GM18520 (cell line): ENCODE measurements around the gene FERMT1.
"Not testable (repeated sequence)": the region's sequence is repeated elsewhere in the genome, so short reads cannot be mapped to it uniquely, and the experiment has no call there.

Source experiments
- ATAC-seq: cut with Tn5 transposase; IDR thresholded peaks from one replicate; pipeline ENCODE4 v1.9.1; 2021; ENCODE audit not compliant: unreplicated experiment

Gene FERMT1

GRCh38 chr20:6070829-6071695 lies 51.8 kb downstream of the FERMT1 start:
- no peak for ATAC-seq

DNA sequence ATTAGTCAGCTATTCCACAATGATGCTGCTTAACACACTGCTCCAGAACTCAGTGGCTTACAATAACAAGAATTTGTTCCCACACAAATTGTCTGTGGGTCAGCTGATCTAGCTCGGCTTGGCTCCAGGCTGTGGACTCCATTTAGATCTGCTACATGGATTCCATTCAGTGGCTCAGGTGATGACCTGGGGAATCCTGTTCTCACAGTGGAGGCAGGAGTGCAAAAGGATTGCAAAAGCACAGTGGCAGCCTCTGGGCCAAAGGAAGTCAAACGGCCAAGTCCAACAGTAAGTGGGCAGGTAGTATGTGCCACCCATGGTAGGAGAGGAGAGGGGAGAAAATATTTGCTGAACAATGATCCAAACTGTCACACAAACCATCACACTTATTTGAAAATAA lies 53.2 kb downstream of the FERMT1 start:
- no peak for ATAC-seq

- ATAC-seq: no peak
These were observed 55.0 kb downstream of the FERMT1 start for GRCh38 chr20:6067763-6068318.

DNA sequence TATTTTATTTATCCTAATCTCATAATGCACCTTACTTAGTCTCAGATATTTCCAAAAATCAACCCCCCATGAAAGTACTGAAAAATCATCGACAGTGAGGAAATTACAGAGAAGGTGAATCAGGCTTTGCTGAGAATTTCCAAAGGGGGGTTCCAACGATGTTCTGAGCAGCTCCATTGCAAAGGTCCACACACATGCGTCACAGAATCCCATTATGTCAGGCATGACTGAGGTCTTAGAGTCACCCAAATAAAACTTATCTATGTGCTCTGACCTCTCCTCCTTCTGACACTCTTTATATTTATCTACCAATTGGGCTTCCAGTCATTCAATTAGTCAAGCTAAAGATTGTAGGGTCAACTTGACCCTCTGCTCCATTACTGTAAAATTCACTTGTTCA lies 56.2 kb downstream of the FERMT1 start:
- ATAC-seq: no peak

DNA sequence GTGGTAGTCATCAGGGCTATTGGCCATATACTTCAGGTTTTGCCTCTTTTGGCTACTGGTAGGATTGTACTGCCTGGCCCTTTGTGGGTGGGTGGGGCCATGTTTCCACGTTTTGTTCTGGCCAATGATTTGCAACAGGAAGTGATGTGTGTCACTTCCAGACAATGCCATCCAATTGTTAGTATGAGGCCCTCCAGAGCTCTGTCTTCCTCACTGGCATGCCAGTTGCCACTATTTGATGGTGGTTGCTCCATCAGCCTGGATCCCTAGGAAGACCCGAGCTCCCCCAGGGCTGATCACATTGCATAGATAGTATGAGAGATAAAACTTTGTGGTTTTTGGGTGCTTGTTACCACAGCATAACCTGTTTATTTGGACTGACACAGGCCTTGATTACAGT lies 61.3 kb downstream of the FERMT1 start:
- no peak for ATAC-seq

DNA sequence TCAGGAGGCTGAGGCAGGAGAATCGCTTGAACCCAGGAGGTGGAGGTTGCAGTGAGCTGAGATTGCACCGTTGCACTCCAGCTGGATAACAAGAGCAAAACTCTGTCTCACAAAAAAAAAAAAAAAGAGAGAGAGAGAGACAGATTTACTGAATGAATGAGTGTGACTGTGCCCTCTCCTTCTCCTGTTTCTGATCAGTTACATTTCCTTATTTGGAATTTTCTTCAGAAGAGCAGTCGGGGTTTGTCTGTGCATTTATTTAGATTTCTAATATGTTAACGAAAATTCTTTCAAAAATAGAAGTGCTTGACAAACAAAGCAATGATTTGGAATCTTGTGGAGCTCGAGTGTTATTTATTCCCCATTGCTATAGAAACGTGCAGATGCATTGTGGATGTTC lies 62.6 kb downstream of the FERMT1 start:
- no peak for ATAC-seq

DNA sequence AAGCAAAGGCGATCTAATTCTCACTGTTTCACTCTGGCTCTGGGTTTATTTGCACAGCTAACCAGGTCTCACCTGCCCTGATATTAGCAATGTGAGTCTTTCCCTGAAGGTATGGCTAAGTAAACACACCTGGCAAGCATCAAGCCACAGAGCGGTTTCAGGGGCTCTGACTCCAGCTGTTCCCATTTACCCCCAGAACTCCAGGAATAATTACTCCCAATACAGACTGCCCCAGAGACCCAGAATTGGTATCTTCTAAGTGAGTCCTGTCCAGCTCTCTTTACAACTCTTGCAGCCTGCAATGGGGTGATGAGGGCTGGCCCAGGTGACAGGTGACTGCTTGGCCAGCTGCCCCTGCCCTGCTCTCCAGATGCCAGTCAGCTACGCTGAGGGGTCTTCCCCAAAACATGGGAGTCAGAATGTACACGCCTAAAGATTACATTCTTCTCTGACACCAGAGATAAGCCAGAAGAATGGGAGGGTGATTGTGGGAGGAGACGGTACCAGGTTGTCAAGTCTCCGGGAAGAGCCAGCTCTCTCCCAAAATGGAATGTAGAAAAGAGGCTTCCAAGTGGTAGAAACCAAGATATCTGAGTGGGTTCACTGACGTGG lies 64.0 kb downstream of the FERMT1 start:
- ATAC-seq: no peak

- ATAC-seq: no peak
These were observed 65.1 kb downstream of the FERMT1 start for GRCh38 chr20:6057691-6058090.

- no peak for ATAC-seq
These were observed 65.7 kb downstream of the FERMT1 start for GRCh38 chr20:6057139-6057538.

- ATAC-seq: no peak
These were observed 66.8 kb downstream of the FERMT1 start for GRCh38 chr20:6055981-6056569.

- ATAC-seq: no peak
These were observed 67.6 kb downstream of the FERMT1 start for GRCh38 chr20:6055161-6055783.

- ATAC-seq: not testable (repeated sequence)
These were observed 68.2 kb downstream of the FERMT1 start for GRCh38 chr20:6054689-6055051.

DNA sequence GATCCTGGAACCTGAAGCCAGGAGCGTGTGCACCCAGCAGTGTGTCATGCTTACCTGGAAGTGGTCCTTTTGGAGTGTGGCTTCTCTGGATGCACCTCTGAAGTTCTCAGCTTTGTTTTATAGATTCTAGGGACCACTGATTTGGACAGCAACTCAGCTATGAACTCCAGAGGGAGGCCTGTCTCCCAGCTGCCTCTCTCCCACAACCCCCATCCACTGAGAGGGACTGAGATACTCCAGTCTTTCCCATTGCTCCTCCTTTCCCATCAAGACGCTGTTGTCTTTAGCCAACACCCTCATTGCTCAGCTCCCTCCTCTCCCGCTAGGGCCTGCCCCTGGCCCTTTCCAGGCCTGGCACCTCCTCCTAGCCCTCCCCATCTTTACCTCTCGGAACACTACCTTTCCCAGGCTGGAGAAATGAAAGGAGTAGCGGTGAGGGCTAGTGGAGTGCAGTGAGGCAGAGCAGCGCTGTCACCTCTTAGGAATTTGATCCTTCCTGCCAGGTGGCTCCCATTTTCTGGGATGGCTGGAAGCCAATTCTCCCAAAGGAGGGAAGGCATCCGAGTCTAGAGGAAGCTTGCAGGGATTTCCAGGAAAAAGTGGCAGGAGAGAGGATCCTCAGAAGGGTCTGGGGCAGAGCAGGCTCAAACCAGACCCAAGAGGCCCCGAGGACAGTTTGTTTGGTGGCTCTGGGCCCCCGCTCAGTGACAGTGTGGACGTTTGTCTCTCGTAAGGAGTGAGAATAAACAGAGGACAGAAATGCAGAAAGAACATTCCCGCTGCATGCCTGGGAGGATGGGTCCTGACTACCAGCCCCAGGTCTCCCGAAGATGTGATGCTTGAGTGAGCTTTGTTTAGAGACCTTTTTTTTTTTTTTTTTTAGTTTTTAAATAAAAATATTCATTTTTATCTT lies 68.8 kb downstream of the FERMT1 start, which contains the start of gene LRRN4:
Gene LRRN4, minus strand, starts transcription at position 285 of the 913 bp plus-strand sequence. CDS start 1,261 bp downstream, outside the sequence.
- no peak for ATAC-seq

- ATAC-seq: no peak
These were observed 69.6 kb downstream of the FERMT1 start for GRCh38 chr20:6053064-6053775.

DNA sequence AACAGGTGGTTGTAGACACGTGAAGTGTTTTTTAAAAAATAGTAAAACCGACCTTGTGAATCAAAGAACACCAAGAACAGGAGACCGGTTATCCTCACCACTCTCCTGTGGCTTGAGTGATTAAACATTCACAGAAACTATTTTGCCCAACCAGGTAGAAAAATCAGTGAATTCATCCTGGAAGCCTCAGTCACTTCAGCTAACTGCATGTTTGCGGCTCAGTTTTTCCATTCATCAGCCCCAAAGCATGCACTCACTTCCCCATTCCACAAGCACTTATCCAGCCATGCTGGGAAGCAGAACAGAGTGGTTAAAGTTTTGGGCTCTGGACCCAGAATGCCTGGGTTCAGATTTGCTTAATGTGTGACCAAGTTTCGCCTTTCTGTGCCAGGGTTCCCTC lies 71.3 kb downstream of the FERMT1 start:
- ATAC-seq: no peak

DNA sequence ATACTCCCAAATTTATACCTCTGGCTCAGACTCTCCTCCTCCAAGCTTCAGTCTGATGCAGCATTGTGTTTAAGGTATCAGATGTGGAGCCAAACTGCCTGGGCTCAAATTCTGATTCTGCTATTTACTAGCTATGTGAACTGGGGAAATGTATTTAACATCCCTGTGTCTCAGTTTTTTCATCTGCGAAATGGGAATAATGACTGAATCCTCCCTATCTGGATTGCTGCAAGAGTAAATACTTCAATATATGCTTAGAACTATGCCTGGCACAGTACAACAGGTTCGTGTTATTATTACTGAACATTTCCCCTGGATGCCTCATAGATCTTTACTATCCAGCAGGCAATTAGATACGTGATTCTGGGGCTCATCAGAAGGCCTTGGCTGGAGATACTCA lies 74.4 kb downstream of the FERMT1 start:
- no peak for ATAC-seq

- no peak for ATAC-seq
These were observed 76.4 kb downstream of the FERMT1 start for GRCh38 chr20:6046432-6046831.

DNA sequence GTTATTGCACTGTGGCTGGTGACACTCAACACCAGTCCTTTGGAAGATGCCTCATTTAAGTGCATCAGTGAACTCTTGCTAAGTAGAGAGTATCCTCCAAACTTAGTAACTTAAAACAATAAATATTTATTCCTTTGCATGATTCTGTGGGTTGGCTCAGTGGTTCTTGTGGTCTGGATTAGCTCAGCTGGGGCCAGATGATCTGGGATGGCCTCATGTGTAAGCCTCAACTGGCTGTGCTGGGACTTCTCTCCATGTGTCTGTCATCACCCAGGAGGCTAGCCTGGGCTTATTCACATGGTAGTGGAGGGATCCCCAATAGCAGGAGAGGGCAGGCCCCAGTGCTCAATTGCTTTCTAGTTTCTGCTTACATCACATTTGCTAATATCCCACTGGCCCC lies 77.3 kb downstream of the FERMT1 start:
- ATAC-seq: no peak

DNA sequence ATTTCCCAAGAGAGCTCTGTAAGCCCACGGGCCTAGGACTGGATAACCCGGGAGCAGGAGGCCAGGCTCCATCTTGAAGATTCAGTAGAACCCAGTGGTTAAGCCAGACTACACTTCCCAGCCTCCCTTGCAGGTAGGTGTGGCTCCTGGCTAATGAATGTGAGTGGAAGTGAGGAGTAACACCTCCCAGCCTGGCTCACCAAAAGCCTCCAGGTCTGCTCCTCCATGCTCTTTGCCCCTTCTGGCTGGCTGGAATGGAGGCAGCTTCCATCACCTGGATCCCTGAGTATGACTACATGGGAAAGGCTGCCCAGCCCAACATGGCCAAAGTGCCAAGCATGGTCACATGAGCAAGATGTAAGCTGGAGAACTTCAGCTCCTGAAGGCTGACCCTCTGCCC lies 78.7 kb downstream of the FERMT1 start:
- no peak for ATAC-seq

- ATAC-seq: no peak
These were observed 81.0 kb downstream of the FERMT1 start for GRCh38 chr20:6041808-6042265.
